Glutamatergic neuron (in vitro differentiated cells): Measurements from ENCODE around the gene RAB31. TPM values are rescaled to one million over a fixed set of nuclear protein-coding genes. Genes with fewer than 3 reads are reported as not detected.
"Not testable (repeated sequence)": the region's sequence is repeated elsewhere in the genome, so short reads cannot be mapped to it uniquely, and the experiment has no call there.

ENCODE experiments used
- DNase-seq: peaks from one replicate; pipeline ENCODE4 v3.0.0; 2022
- H3K27ac Mint-ChIP-seq: one replicate; pipeline ENCODE4 v1.8.0; 2020; ENCODE audit warnings: mild to moderate bottlenecking, mixed read lengths, inconsistent platforms; ENCODE audit not compliant: unreplicated experiment
- H3K27me3 Mint-ChIP-seq: one replicate; pipeline ENCODE4 v1.8.0; 2020; ENCODE audit warnings: mild to moderate bottlenecking, moderate library complexity, mixed read lengths, inconsistent platforms; ENCODE audit not compliant: unreplicated experiment
- H3K36me3 Mint-ChIP-seq: one replicate; pipeline ENCODE4 v1.8.0; 2020; ENCODE audit warnings: mild to moderate bottlenecking, mixed read lengths, inconsistent platforms; ENCODE audit not compliant: unreplicated experiment
- H3K4me1 Mint-ChIP-seq: one replicate; pipeline ENCODE4 v1.8.0; 2020; ENCODE audit warnings: mild to moderate bottlenecking, low read depth, mixed read lengths, inconsistent platforms; ENCODE audit not compliant: unreplicated experiment
- H3K4me3 Mint-ChIP-seq: one replicate; pipeline ENCODE4 v1.8.0; 2020; ENCODE audit warnings: mild to moderate bottlenecking, mixed read lengths, inconsistent platforms; ENCODE audit not compliant: unreplicated experiment
- H3K9me3 Mint-ChIP-seq: one replicate; pipeline ENCODE4 v1.8.0; 2020; ENCODE audit warnings: mild to moderate bottlenecking, moderate library complexity, mixed read lengths, inconsistent platforms; ENCODE audit not compliant: unreplicated experiment
- total RNA-seq: library from RNA; stranded (reverse); fragmentation: NEBNext Ultra II Directional; extraction: Animal tissue kit (Norgen Biotek cat#: 25700); gene quantifications from one replicate; pipeline ENCODE4 v1.2.1, GENCODE V29; 2021; ENCODE audit not compliant: unreplicated experiment
- TF ChIP-seq, protein P1 (sequence below): fragments of 200-600 bp; sonication (generic); IDR thresholded peaks from one replicate; pipeline ENCODE4 v1.5.0; 2021; ENCODE audit not compliant: partially characterized antibody, unreplicated experiment

RAB31 gene
- total RNA-seq, 1 donor from 2014 or later, result 4.1 TPM

DNA sequence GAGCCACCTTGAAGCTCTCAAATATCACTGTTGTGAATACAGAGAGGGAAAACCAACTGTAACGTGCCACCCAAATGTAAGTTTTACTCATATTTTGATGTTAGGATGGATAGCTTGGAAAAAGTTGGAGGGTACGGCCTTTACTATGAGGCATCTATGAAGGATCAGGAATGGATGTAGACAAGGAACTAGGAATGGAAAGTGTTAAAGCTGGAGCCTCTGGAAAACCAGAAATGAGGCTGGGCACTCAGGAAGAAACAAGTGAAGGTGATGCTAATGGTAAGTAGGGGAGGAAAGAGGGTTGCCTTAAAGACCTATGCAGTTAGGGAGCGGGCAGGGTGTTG, 177.9 kb downstream of the RAB31 start:
- Mint-ChIP-seq H3K9me3 (peaks cover 2% of the 10 kb centered on the region), H3K36me3 (no peaks in the 10 kb centered on the region), H3K27ac (no peak overlapping the region), H3K4me3 (no peak overlapping the region), H3K4me1 (no peaks in the 10 kb centered on the region), H3K27me3 (no peaks in the 10 kb centered on the region)
- DNase-seq, result no peak
- TF ChIP-seq, protein P1, sequence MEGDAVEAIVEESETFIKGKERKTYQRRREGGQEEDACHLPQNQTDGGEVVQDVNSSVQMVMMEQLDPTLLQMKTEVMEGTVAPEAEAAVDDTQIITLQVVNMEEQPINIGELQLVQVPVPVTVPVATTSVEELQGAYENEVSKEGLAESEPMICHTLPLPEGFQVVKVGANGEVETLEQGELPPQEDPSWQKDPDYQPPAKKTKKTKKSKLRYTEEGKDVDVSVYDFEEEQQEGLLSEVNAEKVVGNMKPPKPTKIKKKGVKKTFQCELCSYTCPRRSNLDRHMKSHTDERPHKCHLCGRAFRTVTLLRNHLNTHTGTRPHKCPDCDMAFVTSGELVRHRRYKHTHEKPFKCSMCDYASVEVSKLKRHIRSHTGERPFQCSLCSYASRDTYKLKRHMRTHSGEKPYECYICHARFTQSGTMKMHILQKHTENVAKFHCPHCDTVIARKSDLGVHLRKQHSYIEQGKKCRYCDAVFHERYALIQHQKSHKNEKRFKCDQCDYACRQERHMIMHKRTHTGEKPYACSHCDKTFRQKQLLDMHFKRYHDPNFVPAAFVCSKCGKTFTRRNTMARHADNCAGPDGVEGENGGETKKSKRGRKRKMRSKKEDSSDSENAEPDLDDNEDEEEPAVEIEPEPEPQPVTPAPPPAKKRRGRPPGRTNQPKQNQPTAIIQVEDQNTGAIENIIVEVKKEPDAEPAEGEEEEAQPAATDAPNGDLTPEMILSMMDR, result no peak

DNA sequence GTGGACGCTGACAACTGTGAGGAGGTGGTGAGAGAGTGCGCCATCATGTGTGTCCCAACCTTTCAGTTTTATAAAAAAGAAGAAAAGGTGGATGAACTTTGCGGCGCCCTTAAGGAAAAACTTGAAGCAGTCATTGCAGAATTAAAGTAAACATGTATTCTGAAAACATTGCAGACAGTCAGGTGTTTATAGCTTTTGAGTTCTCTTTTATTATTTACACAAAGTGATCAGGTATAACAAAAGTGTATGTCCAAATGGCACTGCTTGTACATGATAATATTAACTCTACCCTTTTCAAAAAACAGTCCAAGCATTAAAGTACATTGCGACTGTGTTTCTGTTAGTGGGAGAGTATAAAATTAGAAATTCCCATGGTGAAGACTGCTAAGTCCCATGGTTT, 179.9 kb downstream of the RAB31 start:
- no peaks in the 10 kb centered on the region for H3K4me1 Mint-ChIP-seq
- peaks cover 2% of the 10 kb centered on the region for H3K9me3 Mint-ChIP-seq
- TF ChIP-seq, protein P1, result no peak
- H3K36me3 Mint-ChIP-seq, result no peaks in the 10 kb centered on the region
- H3K27ac Mint-ChIP-seq, result no peak overlapping the region
- no peak overlapping the region for H3K4me3 Mint-ChIP-seq
- H3K27me3 Mint-ChIP-seq, result no peaks in the 10 kb centered on the region
- DNase-seq, result no peak

DNA sequence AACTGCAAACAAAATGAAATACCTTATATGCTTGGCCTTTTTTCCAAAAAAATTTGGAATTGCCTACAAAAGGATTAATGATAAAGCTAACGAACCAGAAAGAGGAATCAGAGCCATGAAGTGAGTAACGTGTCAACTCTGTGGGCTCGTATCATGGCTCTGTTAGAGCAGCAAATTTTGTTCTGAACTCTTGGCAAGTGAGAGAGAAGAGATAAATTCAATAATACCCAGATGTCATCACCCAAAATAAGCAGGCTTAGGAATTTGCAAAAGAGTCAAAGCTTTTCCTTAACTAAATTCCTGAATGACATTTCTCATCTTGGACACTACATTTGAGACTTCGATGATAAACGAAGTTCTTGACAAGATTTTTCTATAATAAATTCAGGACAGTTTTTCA, 182.1 kb downstream of the RAB31 start:
- TF ChIP-seq, protein P1, result no peak
- no peak overlapping the region for H3K27ac Mint-ChIP-seq
- peaks cover 2% of the 10 kb centered on the region for H3K27me3 Mint-ChIP-seq
- no peaks in the 10 kb centered on the region for H3K36me3 Mint-ChIP-seq
- peaks cover 2% of the 10 kb centered on the region for H3K9me3 Mint-ChIP-seq
- no peak for DNase-seq
- no peaks in the 10 kb centered on the region for H3K4me1 Mint-ChIP-seq
- no peak overlapping the region for H3K4me3 Mint-ChIP-seq

DNA sequence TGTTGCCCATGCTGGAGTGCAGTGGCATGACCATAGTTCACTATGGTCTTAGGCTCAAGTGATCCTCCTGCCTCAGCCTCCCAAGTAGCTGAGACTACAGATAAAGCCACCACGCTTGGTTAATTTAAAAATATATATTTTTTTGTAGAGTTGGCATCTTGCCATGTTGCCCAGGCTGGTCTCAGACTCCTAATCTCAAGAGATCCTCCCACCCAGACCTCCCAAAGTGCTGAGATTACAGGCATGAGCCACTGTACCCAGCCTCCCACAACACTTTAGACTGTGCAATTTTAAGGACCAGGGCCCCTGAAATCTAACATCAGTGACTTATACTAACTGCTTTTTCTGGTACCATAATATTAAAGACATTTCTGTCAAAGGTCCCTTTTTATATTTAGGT, 182.9 kb downstream of the RAB31 start:
- Mint-ChIP-seq H3K4me3 (no peak overlapping the region), H3K27me3 (peaks cover 2% of the 10 kb centered on the region), H3K27ac (no peak overlapping the region), H3K9me3 (peaks cover 1% of the 10 kb centered on the region), H3K36me3 (no peaks in the 10 kb centered on the region), H3K4me1 (no peaks in the 10 kb centered on the region)
- TF ChIP-seq, protein P1, result no peak
- no peak for DNase-seq

DNA sequence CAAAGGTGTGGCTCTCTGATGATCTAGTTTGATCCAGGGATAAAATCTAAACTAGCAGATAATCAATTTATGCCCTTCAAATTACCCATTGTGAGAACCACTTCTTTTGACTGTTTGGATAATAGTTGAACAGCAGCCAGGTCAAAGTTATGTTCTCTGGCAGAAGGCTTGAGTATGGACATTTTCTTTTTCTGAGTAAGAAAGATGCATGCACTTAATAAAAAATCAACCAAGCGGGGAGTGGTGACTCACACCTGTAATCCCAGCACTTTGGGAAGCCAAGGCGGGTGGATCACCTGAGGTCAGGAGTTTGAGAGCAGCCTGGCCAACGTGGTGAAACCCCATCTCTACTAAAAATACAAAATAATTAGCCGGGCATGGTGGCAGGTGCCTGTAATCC, 183.4 kb downstream of the RAB31 start:
- H3K4me3 Mint-ChIP-seq, H3K9me3 Mint-ChIP-seq, H3K36me3 Mint-ChIP-seq, H3K27me3 Mint-ChIP-seq, H3K4me1 Mint-ChIP-seq, H3K27ac Mint-ChIP-seq, DNase-seq: not testable (repeated sequence)

DNA sequence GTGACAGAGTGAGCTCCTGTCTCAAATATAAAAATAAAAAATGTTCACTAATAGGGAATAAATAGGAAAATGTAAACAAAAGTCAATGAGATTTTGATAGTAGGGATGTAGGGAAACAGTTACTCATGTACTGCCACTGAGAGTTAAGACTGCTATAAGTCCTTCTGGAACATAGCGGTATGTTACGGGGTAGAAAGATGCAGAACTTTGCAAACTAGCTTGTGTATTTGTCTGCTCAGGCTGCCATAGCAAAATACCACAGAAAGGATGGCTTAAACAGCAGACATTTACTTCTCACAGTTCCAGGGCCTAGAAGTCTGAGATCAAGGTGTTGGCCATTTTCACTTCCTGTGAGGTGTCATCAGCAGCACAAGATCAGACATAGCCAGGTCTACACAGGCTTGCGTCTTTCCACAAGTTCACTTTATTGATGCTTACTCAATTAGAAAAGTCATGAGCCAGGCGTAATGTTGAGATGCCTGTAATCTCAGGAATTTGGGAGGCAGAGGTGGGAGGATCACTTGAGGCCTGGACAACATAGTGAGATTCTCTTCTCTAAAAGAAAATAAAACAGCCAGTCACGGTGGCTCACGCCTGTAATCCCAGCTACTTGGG, 186.5 kb downstream of the RAB31 start:
- H3K36me3 Mint-ChIP-seq, result no peaks in the 10 kb centered on the region

More for the DNA sequence above, 186.5 kb downstream of the RAB31 start:
- H3K27me3 Mint-ChIP-seq, result peaks cover 2% of the 10 kb centered on the region
- TF ChIP-seq, protein P1, result no peak
- H3K4me3 Mint-ChIP-seq, result no peak overlapping the region
- H3K27ac Mint-ChIP-seq, result no peak overlapping the region
- no peaks in the 10 kb centered on the region for H3K9me3 Mint-ChIP-seq
- no peak for DNase-seq
- H3K4me1 Mint-ChIP-seq, result peaks cover 6% of the 10 kb centered on the region
